Measurements from ENCODE around the gene TMEM106A. TPM values are rescaled to one million over a fixed set of nuclear protein-coding genes. Genes with fewer than 3 reads are reported as not detected.
"Not testable (repeated sequence)": the region's sequence is repeated elsewhere in the genome, so short reads cannot be mapped to it uniquely, and the experiment has no call there.

Gene TMEM106A
- total RNA-seq, 2 experiments from 2014 or later = 10.1 to 10.4 TPM

GRCh38 chr17:43183921-43184320 lies 27.8 kb upstream of the TMEM106A start:
- no peaks in the 10 kb centered on the region for H3K9me3 Mint-ChIP-seq
- no peak for DNase-seq
- ChIA-PET POLR2A (no interaction called here), CTCF (no interaction called here)
- H3K27me3 Mint-ChIP-seq = no peaks in the 10 kb centered on the region
- intact Hi-C loops (cut with micrococcal nuclease) = no loop called here
- H3K4me1 Mint-ChIP-seq (ENCODE audit: low read depth) = no peaks in the 10 kb centered on the region
- peaks cover 23% of the 10 kb centered on the region for H3K36me3 Mint-ChIP-seq
- H3K27ac Mint-ChIP-seq = no peak overlapping the region
- no peak overlapping the region for H3K4me3 Mint-ChIP-seq

GRCh38 chr17:43186656-43187055 lies 25.0 kb upstream of the TMEM106A start:
- intact Hi-C loops (cut with micrococcal nuclease); DNase-seq; H3K27me3 Mint-ChIP-seq; POLR2A ChIA-PET; H3K27ac Mint-ChIP-seq; H3K4me3 Mint-ChIP-seq; H3K9me3 Mint-ChIP-seq; CTCF ChIA-PET; H3K4me1 Mint-ChIP-seq (ENCODE audit: low read depth): not testable (repeated sequence)
- H3K36me3 Mint-ChIP-seq = peaks cover 39% of the 10 kb centered on the region

- Mint-ChIP-seq H3K27me3 (no peaks in the 10 kb centered on the region), H3K36me3 (peaks cover 61% of the 10 kb centered on the region), H3K27ac (no peak overlapping the region), H3K9me3 (no peaks in the 10 kb centered on the region), H3K4me3 (no peak overlapping the region), H3K4me1 (ENCODE audit: low read depth) (no peaks in the 10 kb centered on the region)
- intact Hi-C loops (cut with micrococcal nuclease) = no loop called here
- no peak for DNase-seq
- POLR2A ChIA-PET = no interaction called here
- CTCF ChIA-PET = no interaction called here
Observed at GRCh38 chr17:43193251-43193650, 18.4 kb upstream of the TMEM106A start.

- CTCF ChIA-PET = interaction anchor here (0.6 to 1.9 kb wide), 4 partner anchors 12 to 201 kb away, joined by 3 to 9 read pairs (median 4); partner anchors contain the start of genes RPL27 and TMEM106A
- intact Hi-C loops (cut with micrococcal nuclease) = no loop called here
- peaks cover 8% of the 10 kb centered on the region for H3K4me1 Mint-ChIP-seq (ENCODE audit: low read depth)
Observed at GRCh38 chr17:43199633-43200032, 12.0 kb upstream of the TMEM106A start.

GRCh38 chr17:43200127-43200526 lies 11.5 kb upstream of the TMEM106A start:
- peak; percentile 14 for DNase-seq
- peaks cover 50% of the 10 kb centered on the region for H3K36me3 Mint-ChIP-seq
- no peak overlapping the region for H3K4me3 Mint-ChIP-seq
- CTCF ChIA-PET = interaction anchor here (0.6 to 1.9 kb wide), 4 partner anchors 11 to 201 kb away, joined by 3 to 9 read pairs (median 4); partner anchors contain the start of genes RPL27 and TMEM106A
- no peaks in the 10 kb centered on the region for H3K9me3 Mint-ChIP-seq
- H3K27me3 Mint-ChIP-seq = no peaks in the 10 kb centered on the region
- H3K27ac Mint-ChIP-seq = peak overlapping the region; percentile 72
- intact Hi-C loops (cut with micrococcal nuclease) = no loop called here
- H3K4me1 Mint-ChIP-seq (ENCODE audit: low read depth) = peaks cover 8% of the 10 kb centered on the region
- POLR2A ChIA-PET = interaction anchor here (1.2 to 1.9 kb wide), 3 partner anchors 12 to 115 kb away, joined by 5 to 20 read pairs (median 7); partner anchors contain the start of genes NBR1 and TMEM106A

More at GRCh38 chr17:43199633-43200032, 12.0 kb upstream of the TMEM106A start:
- H3K4me3 Mint-ChIP-seq = no peak overlapping the region
- no peaks in the 10 kb centered on the region for H3K27me3 Mint-ChIP-seq
- H3K27ac Mint-ChIP-seq = peak overlapping the region; percentile 72
- POLR2A ChIA-PET = interaction anchor here (1.2 to 1.9 kb wide), 3 partner anchors 13 to 116 kb away, joined by 5 to 20 read pairs (median 7); partner anchors contain the start of genes NBR1 and TMEM106A
- peaks cover 55% of the 10 kb centered on the region for H3K36me3 Mint-ChIP-seq
- no peak for DNase-seq
- H3K9me3 Mint-ChIP-seq = no peaks in the 10 kb centered on the region

- DNase-seq; H3K27me3 Mint-ChIP-seq; H3K4me3 Mint-ChIP-seq; POLR2A ChIA-PET; intact Hi-C loops (cut with micrococcal nuclease); H3K9me3 Mint-ChIP-seq; H3K4me1 Mint-ChIP-seq (ENCODE audit: low read depth); H3K27ac Mint-ChIP-seq: not testable (repeated sequence)
- CTCF ChIA-PET = interaction anchor here (1.9 kb wide), 1 partner anchor 9 kb away, joined by 5 read pairs; the partner anchor contains the start of gene TMEM106A
- H3K36me3 Mint-ChIP-seq = peaks cover 42% of the 10 kb centered on the region
Observed at GRCh38 chr17:43203013-43203412, 8.7 kb upstream of the TMEM106A start.

GRCh38 chr17:43210576-43210975 lies 1.1 kb upstream of the TMEM106A start:
- intact Hi-C loops (cut with micrococcal nuclease) = loop anchor here (2.0 to 10.0 kb wide), 3 partner anchors 86 to 274 kb away; partner anchors contain the start of genes BRCA1, DHX8 and VAT1
- H3K27ac Mint-ChIP-seq = peak overlapping the region; percentile 82
- ChIA-PET CTCF (interaction anchor here (1.4 to 2.3 kb wide), 2 partner anchors 11 to 105 kb away, joined by 5 to 9 read pairs; no protein-coding TSS in a partner anchor), POLR2A (interaction anchor here (1.7 to 4.5 kb wide), 3 partner anchors 20 to 105 kb away, joined by 4 to 64 read pairs (median 9); partner anchors contain the start of gene NBR1)
- no peaks in the 10 kb centered on the region for H3K9me3 Mint-ChIP-seq
- no peaks in the 10 kb centered on the region for H3K27me3 Mint-ChIP-seq
- H3K4me3 Mint-ChIP-seq = peak overlapping the region; percentile 88
- peaks cover 23% of the 10 kb centered on the region for H3K36me3 Mint-ChIP-seq
- H3K4me1 Mint-ChIP-seq (ENCODE audit: low read depth) = peaks cover 27% of the 10 kb centered on the region
- DNase-seq = no peak

GRCh38 chr17:43211123-43211479 lies 574 bp upstream of the TMEM106A start:
- CTCF ChIA-PET = interaction anchor here (0.7 to 2.3 kb wide), 7 partner anchors 8 to 104 kb away, joined by 3 to 9 read pairs (median 4); partner anchors contain the start of genes BRCA1 and NBR1
- no peak for DNase-seq
- Mint-ChIP-seq H3K4me3 (peak overlapping the region; percentile 88), H3K27me3 (no peaks in the 10 kb centered on the region), H3K36me3 (peaks cover 27% of the 10 kb centered on the region), H3K27ac (peak overlapping the region; percentile 82), H3K9me3 (no peaks in the 10 kb centered on the region), H3K4me1 (ENCODE audit: low read depth) (peaks cover 27% of the 10 kb centered on the region)
- POLR2A ChIA-PET = interaction anchor here (0.7 to 4.5 kb wide), 7 partner anchors 11 to 157 kb away, joined by 3 to 64 read pairs (median 7); partner anchors contain the start of genes BRCA1 and NBR1
- intact Hi-C loops (cut with micrococcal nuclease) = loop anchor here (1.0 to 10.0 kb wide), 4 partner anchors 40 to 274 kb away; partner anchors contain the start of genes BRCA1, DHX8, NBR1 and VAT1

- H3K4me3 Mint-ChIP-seq = peak overlapping the region; percentile 88
- CTCF ChIA-PET = interaction anchor here (1.1 to 2.3 kb wide), 4 partner anchors 10 to 191 kb away, joined by 3 to 9 read pairs (median 4); partner anchors contain the start of gene VAT1
- peaks cover 35% of the 10 kb centered on the region for H3K4me1 Mint-ChIP-seq (ENCODE audit: low read depth)
Observed at GRCh38 chr17:43212641-43213490, 1.2 kb downstream of the TMEM106A start.

GRCh38 chr17:43213545-43213944 lies 1.9 kb downstream of the TMEM106A start:
- Mint-ChIP-seq H3K36me3 (peaks cover 24% of the 10 kb centered on the region), H3K4me3 (peak overlapping the region; percentile 88), H3K9me3 (no peaks in the 10 kb centered on the region), H3K27me3 (no peaks in the 10 kb centered on the region), H3K27ac (no peak overlapping the region), H3K4me1 (ENCODE audit: low read depth) (peaks cover 39% of the 10 kb centered on the region)
- DNase-seq = no peak
- POLR2A ChIA-PET = interaction anchor here (0.9 to 4.5 kb wide), 2 partner anchors 42 to 102 kb away, joined by 3 to 64 read pairs; no protein-coding TSS in a partner anchor
- CTCF ChIA-PET = interaction anchor here (1.1 kb wide), 1 partner anchor 191 kb away, joined by 3 read pairs; the partner anchor contains the start of gene VAT1
- intact Hi-C loops (cut with micrococcal nuclease) = loop anchor here (5.0 to 10.0 kb wide), 2 partner anchors 191 to 271 kb away; partner anchors contain the start of genes DHX8 and VAT1

More at GRCh38 chr17:43212641-43213490, 1.2 kb downstream of the TMEM106A start:
- intact Hi-C loops (cut with micrococcal nuclease) = loop anchor here (1.0 to 10.0 kb wide), 3 partner anchors 103 to 272 kb away; partner anchors contain the start of genes DHX8 and VAT1
- H3K36me3 Mint-ChIP-seq = peaks cover 27% of the 10 kb centered on the region
- H3K9me3 Mint-ChIP-seq = no peaks in the 10 kb centered on the region
- H3K27me3 Mint-ChIP-seq = no peaks in the 10 kb centered on the region
- POLR2A ChIA-PET = interaction anchor here (0.9 to 4.5 kb wide), 5 partner anchors 13 to 191 kb away, joined by 3 to 64 read pairs (median 7); partner anchors contain the start of gene VAT1
- DNase-seq = peak; percentile 16
- H3K27ac Mint-ChIP-seq = peak overlapping the region; percentile 82

GRCh38 chr17:43215341-43215740 lies 3.7 kb downstream of the TMEM106A start:
- Mint-ChIP-seq H3K4me1 (ENCODE audit: low read depth) (peaks cover 39% of the 10 kb centered on the region), H3K9me3 (no peaks in the 10 kb centered on the region), H3K4me3 (no peak overlapping the region), H3K36me3 (peaks cover 20% of the 10 kb centered on the region), H3K27ac (no peak overlapping the region), H3K27me3 (no peaks in the 10 kb centered on the region)
- intact Hi-C loops (cut with micrococcal nuclease) = loop anchor here (10.0 kb wide), 1 partner anchor 269 kb away; the partner anchor contains the start of gene DHX8
- DNase-seq = no peak
- POLR2A ChIA-PET = no interaction called here
- CTCF ChIA-PET = no interaction called here
